Tibial nerve (tissue), 4 donors: Measurements from ENCODE around the gene CFD. TPM values are rescaled to one million over a fixed set of nuclear protein-coding genes. Genes with fewer than 3 reads are reported as not detected.

Experiments used
- DNase-seq, 2 donors: peaks; one replicate each; pipeline ENCODE4 v3.0.0-alpha.2; 2019; ENCODE audit warnings: low spot score in 2 of 2
- H3K27ac ChIP-seq, 4 donors: fragments of 200-600 bp; sonication (generic) in 3 of 4; one replicate each; pipeline ENCODE4 v1.5.1; 2017 to 2019; ENCODE audit warnings: mild to moderate bottlenecking in 1 of 4
- H3K27me3 ChIP-seq, 2 donors: fragments of 200-600 bp; sonication (generic) in 1 of 2; one replicate each; pipeline versions ENCODE4 v1.5.1 to v1.6.0; 2017 to 2019
- H3K36me3 ChIP-seq, 3 donors: fragments of 200-600 bp; sonication (generic); one replicate each; pipeline ENCODE4 v1.5.1; 2018 to 2019
- H3K4me1 ChIP-seq, 4 donors: fragments of 200-600 bp; sonication (generic) in 3 of 4; one replicate each; pipeline ENCODE4 v1.5.1; 2017 to 2019
- H3K4me3 ChIP-seq, 4 donors: fragments of 200-600 bp; sonication (generic) in 3 of 4; one replicate each; pipeline ENCODE4 v1.5.1; 2017 to 2019; ENCODE audit warnings: mild to moderate bottlenecking in 1 of 4, moderate library complexity in 1 of 4
- H3K9me3 ChIP-seq, 4 donors: fragments of 200-600 bp; sonication (generic) in 3 of 4; one replicate each; pipeline ENCODE4 v1.5.1; 2017 to 2019
- EP300 ChIP-seq, 2 donors: sonication (generic); formaldehyde crosslinking; IDR thresholded peaks; one replicate each; pipeline ENCODE4 v1.6.1; 2017; ENCODE audit warnings: antibody characterized with exemption in 2 of 2, mild to moderate bottlenecking in 1 of 2
- POLR2A ChIP-seq, 2 donors: fragments of 450-650 bp; IDR thresholded peaks; one replicate each; pipeline ENCODE4 v1.6.1; 2017; ENCODE audit warnings: antibody characterized with exemption in 2 of 2, mild to moderate bottlenecking in 2 of 2, moderate library complexity in 2 of 2
- WGBS, 2 donors: methylation state at CpG; one replicate each; pipeline ENCODE4 v1.1.5; 2018; 5-methylcytosine and 5-hydroxymethylcytosine counted together
- total RNA-seq, 4 donors: library from RNA; depleted of rRNA; stranded (reverse); fragments of >200 nt; gene quantifications; one replicate each; pipeline ENCODE4 v1.1.0, GENCODE V29; 2016
- TF ChIP-seq, protein P1 (sequence below), 5 experiments: fragments of 200-600 bp in 3 of 5; fragments of 450-650 bp in 2 of 5; sonication (generic) in 3 of 5; IDR thresholded peaks; one replicate each; pipeline ENCODE4 v1.5.1; 2016 to 2019; ENCODE audit warnings: antibody characterized with exemption in 5 of 5, mild to moderate bottlenecking in 3 of 5, moderate library complexity in 2 of 5

Gene CFD
- total RNA-seq, 4 donors from 2014 or later, result 1,040 to 7,538 (median 2,843) TPM

DNA sequence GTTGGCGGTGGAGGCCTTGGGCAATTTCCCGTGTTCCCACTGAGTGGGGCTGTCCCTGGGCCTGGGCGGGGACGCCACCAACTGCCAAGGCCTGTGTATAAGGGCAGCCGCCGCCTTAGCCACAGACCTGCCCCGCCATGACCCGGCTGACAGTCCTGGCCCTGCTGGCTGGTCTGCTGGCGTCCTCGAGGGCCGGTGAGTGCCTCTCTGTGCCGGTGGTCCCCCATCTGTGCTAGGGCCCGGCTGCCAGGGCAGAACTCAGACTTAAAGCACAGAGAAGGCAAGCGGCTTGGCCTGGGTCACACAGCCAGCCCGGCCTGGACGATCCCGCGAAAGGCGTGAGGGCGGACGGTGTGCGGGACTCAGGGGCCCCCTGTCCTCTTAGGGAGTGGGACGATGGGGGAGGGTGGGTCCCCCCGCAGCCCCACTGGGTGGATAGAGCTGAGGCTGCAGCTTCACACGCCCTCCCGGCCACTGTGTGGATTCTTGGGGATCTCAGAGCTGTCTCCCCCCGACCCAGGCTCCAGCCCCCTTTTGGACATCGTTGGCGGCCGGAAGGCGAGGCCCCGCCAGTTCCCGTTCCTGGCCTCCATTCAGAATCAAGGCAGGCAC, 31.6 kb upstream of the CFD start, which contains the start of gene AZU1:
TSS of gene AZU1 (plus strand) at position 128 of the 612 bp plus-strand sequence. CDS start at position 138, 10 bp downstream.
- Histone ChIP-seq H3K4me1 (no peaks in the 10 kb centered on the region), H3K27ac (no peak within 1 kb of the TSS), H3K27me3 (peaks cover 0 to 67% of the 10 kb centered on the region in 2 donors), H3K36me3 (no peaks in the 10 kb centered on the region), H3K9me3 (no peaks in the 10 kb centered on the region), H3K4me3 (no peak within 1 kb of the TSS)
- TF ChIP-seq EP300 (IDR thresholded peaks at IDR 0.05) (no peak), POLR2A (IDR thresholded peaks at IDR 0.05) (no peak)
- TF ChIP-seq, protein P1, sequence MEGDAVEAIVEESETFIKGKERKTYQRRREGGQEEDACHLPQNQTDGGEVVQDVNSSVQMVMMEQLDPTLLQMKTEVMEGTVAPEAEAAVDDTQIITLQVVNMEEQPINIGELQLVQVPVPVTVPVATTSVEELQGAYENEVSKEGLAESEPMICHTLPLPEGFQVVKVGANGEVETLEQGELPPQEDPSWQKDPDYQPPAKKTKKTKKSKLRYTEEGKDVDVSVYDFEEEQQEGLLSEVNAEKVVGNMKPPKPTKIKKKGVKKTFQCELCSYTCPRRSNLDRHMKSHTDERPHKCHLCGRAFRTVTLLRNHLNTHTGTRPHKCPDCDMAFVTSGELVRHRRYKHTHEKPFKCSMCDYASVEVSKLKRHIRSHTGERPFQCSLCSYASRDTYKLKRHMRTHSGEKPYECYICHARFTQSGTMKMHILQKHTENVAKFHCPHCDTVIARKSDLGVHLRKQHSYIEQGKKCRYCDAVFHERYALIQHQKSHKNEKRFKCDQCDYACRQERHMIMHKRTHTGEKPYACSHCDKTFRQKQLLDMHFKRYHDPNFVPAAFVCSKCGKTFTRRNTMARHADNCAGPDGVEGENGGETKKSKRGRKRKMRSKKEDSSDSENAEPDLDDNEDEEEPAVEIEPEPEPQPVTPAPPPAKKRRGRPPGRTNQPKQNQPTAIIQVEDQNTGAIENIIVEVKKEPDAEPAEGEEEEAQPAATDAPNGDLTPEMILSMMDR (IDR thresholded peaks at IDR 0.05), result no peak
- WGBS, 2 donors, result 67 to 70% methylated on average over 25 to 31 of the region's 33 CpGs
- DNase-seq, result no peak

- Histone ChIP-seq H3K4me1 (no peaks in the 10 kb centered on the region), H3K9me3 (no peaks in the 10 kb centered on the region), H3K36me3 (no peaks in the 10 kb centered on the region), H3K4me3 (no peak overlapping the region), H3K27me3 (peaks cover 0 to 62% of the 10 kb centered on the region in 2 donors), H3K27ac (no peak overlapping the region)
- DNase-seq, result no peak
- TF ChIP-seq POLR2A (IDR thresholded peaks at IDR 0.05) (no peak), EP300 (IDR thresholded peaks at IDR 0.05) (no peak)
- TF ChIP-seq, protein P1 (IDR thresholded peaks at IDR 0.05), result no peak
- WGBS, 2 donors, result 70 to 77% methylated on average over 17 to 18 of the region's 18 CpGs
Measured at GRCh38 chr19:829129-829758, 30.2 kb upstream of the CFD start.

DNA sequence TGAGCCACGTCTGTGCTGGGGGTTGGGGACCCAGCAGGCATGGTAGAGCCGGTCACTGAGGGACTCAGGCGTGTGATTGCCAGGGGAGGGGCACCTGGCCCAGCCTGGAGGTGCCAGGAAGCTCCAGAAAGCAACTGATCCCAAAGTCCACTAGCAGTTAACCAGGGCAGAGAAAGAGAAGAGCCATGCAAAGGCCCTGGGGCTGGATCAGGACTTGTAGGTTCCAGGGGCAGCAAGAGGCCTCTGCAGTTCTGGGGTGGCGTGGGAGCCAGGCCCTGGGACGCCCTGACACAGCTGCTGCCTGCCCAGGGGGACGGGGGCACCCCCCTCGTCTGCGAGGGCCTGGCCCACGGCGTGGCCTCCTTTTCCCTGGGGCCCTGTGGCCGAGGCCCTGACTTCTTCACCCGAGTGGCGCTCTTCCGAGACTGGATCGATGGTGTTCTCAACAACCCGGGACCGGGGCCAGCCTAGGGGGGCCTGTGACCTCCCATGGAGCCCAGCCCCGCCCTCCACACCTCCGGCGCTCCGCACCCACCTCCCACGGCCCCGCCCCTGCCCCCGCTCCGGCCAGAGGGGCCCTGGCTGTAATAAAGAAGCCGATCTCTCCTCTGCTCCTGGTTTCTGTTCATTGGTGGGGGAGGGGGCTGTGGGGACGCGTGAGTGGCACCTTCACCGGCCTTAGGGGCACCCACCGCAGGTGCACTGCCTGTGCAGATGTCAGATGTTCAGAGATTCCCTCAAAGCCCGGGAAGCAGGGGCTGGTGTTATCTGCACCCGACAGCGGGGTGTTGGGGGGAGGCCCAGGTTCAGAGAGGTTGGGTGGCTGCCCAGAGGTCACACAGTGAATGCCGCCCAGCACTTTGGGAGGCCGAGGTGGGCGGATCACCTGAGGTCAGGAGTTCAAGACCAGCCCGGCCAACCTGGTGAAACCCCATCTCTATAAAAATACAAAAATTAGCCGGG, 27.8 kb upstream of the CFD start:
- Histone ChIP-seq H3K27me3 (peaks cover 0 to 74% of the 10 kb centered on the region in 2 donors), H3K4me1 (no peaks in the 10 kb centered on the region), H3K9me3 (no peaks in the 10 kb centered on the region), H3K36me3 (no peaks in the 10 kb centered on the region), H3K27ac (no peak overlapping the region), H3K4me3 (no peak overlapping the region)
- no peak for TF ChIP-seq POLR2A (IDR thresholded peaks at IDR 0.05)
- TF ChIP-seq EP300 (IDR thresholded peaks at IDR 0.05), result no peak
- TF ChIP-seq, protein P1 (IDR thresholded peaks at IDR 0.05), result no peak
- WGBS, 2 donors, result 58 to 60% methylated on average over 25 to 26 of the region's 38 CpGs
- DNase-seq, result no peak

GRCh38 chr19:834216-834615, 25.2 kb upstream of the CFD start:
- Histone ChIP-seq H3K4me3 (no peak overlapping the region), H3K27me3 (peaks cover 0 to 84% of the 10 kb centered on the region in 2 donors), H3K27ac (no peak overlapping the region), H3K4me1 (no peaks in the 10 kb centered on the region), H3K9me3 (no peaks in the 10 kb centered on the region), H3K36me3 (no peaks in the 10 kb centered on the region)
- no peak for DNase-seq
- TF ChIP-seq POLR2A (IDR thresholded peaks at IDR 0.05), result no peak
- TF ChIP-seq EP300 (IDR thresholded peaks at IDR 0.05), result no peak
- TF ChIP-seq, protein P1 (IDR thresholded peaks at IDR 0.05), result no peak
- 41 to 57% methylated on average over 24 of the region's 24 CpGs for WGBS, 2 donors
